NOMO-1 (cell line): ENCODE data around the gene CITED2.

ENCODE experiments used
- DNase-seq, 2 experiments: peaks; one replicate each; lab custom pipeline; 2025; ENCODE audit not compliant: unreplicated experiment in 2 of 2; lab: John Stamatoyannopoulos, UW

Gene CITED2

DNA sequence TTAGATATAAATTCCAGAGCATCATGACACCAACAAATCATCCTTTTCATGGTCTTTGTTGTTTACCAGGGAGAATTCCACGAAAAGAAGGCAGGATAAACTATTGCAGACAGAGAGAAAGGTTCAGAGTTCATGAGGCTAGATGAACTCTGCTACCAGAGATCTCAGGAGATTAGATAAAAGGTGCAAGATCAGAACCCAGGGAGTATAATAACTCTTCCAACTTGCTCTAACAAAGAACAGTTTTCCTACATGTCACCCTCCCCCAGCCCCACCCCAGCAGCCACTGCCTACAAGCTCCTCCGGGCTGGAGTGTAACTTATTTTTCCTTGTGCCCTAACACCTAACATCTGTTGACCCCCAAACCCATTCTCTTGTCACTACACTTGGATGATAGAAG is 13.9 kb upstream of the CITED2 start:
- no peak for DNase-seq

DNA sequence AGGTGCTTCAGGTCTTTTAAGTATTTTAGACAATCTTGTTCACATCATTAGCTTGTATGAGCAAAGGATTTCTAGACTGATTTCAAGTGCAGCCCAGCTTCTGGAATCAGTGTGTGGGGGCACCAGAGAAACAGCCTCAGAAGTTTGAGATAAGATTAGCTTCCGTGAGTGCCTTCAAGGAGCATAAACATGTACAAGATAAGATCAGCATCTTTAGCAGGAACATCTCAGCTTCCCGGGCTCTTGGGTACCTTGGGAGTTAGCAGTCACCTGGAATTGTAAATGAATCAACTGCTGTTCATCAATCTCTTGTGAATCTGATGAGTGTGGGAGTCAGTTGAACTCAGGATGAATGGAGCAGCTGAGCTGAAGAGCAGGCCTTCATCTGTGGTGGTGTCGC is 12.0 kb upstream of the CITED2 start:
- DNase-seq: no peak

DNA sequence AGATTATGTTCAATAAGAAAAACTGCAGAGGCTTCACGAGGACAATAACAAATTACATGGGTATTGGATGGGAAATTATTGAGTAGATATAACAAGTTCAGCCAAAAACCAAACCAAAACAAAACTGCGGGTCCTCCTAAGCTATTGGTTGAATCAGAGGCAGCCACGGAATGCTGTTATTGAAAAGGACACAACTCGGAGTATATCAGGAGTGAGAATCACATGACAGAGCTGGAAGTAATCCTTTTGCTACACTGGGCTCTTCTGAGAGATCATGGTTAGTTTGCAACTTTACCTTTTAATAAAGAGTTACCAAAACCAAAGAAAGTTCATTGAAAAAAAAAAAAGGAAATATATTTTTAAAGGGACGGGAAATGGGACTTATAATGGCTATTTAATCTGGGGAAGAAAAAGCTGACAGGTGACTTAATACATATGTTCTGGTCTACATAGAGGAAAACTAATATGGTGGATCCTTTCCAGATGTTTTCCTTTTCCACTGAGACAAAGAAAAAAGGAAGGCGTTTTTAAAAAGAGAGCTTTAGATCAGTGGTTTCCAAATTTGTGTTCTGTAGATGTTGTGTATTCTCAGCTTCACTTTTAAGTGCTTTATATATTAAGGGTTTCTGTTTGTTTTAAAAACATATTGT is 6.9 kb upstream of the CITED2 start:
- DNase-seq: no peak

DNA sequence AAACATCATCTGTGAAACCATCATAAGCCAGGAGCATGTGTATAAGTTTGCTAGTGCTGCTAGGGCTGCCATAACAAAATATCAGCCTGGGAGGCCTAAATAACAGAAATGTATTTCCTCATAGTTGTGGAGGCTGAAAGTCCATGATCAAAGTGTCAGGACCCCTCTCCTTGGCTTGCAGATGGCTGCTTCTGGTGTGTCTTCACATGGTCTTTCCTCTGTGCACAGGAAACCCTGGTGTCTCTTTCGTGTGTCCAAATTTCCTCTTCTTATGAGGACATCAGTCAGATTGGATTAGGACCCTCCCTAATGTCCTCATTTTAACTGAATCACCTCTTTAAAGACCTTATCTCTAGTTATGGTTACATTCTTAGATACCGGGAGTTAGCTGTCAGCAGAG is 6.2 kb upstream of the CITED2 start:
- DNase-seq: peak in 1 of 2 experiments; percentile 7

DNA sequence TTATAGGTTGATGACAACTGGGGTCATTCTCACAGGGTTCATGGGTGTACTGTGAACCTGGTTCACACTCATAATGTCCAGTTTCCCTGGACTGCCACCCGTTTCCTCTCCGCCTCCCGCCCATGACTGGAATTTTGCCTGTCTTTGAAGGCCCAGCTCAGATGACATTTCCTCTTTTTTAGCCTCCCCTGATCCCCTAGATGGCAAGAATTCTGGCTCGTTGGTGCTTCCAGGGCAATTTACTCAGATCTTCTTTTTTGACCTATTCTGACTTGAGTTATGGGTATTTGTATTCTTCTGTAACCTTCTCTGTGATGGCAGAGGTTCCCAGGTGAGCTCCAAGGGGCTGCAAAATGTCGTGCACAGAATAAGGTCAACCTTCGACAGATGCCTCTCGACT is 5.7 kb upstream of the CITED2 start:
- no peak for DNase-seq

DNA sequence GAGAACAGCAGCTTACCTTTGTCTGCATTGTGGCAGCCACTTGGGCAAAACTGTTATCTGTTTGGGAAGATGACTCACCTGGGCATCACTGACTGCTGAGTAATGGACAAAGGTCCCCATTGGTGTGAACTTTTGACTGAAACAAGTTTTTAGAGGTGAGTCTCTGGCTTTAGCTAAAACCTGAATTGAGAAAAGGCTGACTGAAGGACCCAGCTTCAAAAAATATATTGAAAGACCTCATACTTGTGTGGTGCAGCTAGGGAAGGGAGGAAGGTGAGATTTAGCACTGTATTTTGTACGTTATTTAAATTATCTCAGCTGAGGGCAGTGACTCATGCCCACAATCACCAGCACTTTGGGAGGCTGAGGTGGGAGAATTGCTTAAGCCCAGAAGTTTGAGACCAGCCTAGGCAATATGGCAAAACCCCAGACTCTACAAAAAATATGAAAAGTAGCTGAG is 4.5 kb upstream of the CITED2 start:
- DNase-seq: peak; percentile 58 to 64

DNA sequence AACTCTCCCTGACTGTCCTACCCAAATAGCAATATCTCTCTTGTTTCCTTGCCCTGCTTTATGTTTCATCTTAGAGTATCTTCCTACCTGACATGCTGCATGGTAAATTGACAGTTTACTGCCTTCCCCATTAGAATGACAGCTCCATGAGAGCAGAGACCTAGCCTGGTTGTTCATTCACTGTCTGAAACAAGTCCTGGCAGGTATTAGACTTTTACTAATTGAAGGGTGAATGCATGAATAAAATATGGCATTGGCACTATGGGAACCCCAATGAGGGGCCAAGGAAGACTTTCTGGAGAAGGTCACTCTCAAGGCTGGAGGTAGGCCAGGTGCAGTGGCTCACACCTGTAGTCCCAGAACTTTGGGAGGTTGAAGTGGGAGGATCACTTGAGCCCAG is 3.8 kb upstream of the CITED2 start:
- no peak for DNase-seq

DNA sequence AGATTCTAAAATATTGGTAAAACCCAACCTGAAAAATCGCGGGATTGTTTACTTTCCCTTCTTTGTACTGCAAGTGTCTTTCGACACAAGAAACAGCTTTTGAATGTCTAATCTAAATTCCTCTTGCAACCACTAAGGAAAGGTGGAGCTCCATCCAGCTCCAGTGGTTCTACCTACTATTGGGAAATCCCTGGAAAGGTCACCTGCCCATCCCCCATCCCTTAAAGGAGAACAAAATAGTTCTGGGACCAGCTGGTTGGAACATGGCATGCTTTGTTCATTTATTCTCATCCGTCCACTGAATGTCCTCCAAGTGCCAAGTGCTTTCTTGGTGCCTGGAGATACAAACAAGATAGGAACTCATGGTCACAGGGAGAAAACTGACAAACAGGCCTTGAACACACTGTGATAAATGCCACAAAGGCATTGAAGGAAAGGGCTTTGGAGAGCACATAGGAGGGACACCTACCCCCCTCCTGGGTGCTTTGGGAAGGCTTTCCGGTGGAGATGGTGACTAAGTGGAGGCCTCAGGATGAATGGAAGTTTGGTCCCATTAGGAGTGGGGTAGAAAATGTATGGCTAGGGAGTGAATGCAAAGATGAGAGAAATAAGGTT is 2.3 kb upstream of the CITED2 start:
- DNase-seq: no peak

DNA sequence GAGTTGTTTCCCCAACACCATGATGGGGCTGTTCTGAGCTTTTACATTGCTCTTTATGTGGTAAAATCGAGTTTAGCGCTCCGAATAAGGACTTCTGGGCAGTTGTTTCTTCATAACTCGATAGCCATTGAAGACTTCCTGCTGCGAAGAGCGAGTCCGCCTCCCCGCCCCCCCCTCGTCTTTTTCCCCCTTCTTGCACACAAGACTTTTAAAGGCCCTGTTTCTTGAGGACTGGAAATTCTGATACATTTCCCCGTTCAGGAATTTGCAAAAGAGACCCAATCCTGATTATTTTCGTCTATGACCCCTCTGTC is 1.5 kb upstream of the CITED2 start:
- peak in 1 of 2 experiments; percentile 51 for DNase-seq

DNA sequence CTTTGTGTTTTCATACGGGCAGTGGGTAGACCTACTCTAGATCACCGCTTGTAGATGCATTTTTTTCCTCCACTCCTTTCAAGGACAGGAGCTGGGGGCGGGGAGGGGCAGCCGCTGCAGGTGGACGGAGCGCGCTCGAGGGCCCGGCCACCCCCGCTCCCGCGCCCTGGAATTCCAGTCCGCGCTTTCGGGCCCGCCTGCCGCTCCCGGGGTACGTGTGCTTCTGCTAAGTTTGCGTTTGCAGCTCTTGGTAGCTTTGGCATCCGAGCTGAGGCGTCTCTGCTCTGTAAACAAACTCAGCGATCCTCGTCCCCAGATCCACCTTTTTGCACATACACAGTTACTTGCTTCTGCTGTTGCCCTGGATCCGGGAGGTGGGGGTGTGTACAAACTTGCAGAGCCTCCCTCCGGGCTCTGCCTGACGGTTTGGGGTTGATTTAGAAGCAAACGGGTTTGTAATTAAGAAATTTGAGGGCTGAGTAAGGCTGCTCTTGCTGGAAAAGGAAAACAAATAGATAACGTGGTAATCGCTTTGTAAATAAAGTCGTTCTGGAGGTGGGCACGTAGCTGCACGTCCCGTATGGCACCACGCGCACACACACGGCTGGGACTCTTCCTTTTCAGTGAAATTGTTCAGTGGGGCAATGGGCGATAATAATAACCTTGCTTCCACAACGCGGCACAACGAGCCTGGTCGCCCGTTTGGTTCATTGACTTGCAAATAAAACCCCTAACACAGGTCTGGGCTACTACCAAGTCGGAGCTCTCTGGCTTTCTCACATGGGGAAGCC is 973 bp upstream of the CITED2 start:
- peak; percentile 98 for DNase-seq

DNA sequence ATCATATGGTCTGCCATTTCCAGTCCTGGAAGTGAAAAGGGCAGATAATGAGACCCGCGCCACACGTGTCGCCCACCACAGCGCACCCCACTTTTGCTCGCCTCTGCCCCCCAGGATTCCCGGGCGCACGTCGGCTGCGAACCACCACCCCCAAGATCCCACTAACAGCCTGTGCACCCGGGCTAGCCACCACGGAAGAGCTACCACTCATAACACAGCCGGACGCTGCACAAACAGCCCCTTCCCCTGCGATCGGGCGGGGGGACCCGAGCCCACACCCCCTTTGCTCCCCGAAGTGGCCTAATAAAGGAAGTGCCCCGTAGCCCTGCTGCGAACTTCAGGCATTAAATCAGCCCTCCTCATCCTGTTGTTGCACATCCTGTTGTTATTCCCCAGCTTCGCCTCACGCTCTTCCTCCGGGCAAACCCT is 506 bp downstream of the CITED2 start:
- DNase-seq: peak in 1 of 2 experiments; percentile 52

DNA sequence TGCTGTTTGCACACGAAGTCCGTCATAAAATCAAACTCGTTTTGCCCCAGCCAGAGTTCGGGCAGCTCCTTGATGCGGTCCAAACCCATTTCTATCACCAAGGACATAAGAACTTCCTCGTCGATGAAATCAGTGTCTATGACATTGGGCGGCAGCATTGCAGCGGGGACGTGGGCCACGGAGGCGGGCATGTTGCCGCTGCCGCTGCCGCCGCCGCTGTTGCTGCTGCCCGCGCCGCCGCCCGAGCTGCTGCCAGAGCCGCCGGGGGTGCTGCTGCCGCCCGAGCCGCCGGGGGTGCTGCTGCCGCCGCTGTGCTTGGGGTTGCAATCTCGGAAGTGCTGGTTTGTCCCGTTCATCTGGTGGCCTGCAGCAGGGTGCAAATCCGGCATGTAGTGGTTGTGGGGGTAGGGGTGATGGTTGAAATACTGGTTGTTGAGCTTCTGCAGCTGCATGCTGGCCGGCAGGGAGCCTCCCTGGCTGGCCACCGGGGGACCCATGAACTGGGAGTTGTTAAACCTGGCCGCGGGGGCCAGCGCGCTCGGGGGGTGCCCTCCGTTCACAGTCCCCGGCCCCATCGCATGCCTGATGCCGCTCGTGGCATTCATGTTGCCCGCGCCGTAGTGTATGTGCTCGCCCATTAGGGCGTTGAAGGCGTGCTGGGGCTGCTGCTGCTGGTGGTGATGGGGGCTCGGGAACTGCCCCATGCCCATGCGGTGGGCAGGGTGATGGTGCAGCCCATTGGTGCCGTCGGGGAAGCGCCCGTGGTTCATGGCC is 1.1 kb downstream of the CITED2 start:
- DNase-seq: peak; percentile 58 to 75

DNA sequence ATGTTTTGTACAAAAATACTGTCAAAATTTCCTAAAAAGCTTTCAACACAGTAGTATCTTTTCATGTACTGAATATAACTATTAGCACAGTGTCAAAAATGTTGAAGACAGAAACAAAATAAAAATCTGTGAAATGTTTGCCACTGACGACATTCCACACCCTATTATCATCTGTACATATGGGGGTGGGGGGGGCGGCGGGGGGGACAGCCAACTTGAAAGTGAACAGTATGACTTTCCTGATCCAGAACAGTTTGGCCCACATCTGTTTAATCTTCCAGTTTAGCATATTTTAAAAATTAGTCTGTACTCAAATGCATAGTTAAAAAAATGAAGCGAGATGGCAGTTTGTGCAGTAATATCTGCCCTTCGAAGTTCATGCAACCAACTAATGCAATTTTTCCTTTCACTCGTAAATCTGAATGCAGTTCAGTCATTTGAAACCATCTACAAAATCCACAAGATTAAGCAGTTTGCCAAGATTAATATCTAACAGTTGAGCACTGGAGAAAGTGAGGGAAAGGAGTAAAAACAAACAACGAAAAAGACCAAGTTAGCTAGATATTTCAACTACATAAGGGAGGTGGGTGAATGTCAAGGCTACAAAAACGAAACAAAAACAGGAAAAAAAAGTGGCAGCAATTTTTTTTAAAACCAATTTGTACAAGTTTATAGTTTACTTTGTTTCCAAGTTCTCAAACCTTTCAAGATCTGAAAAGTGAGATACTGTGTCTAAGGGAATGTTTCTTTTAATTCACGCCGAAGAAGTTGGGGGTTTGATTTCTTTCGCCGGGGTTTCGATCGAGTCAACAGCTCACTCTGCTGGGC is 1.9 kb downstream of the CITED2 start:
- DNase-seq: peak in 1 of 2 experiments; percentile 41

DNA sequence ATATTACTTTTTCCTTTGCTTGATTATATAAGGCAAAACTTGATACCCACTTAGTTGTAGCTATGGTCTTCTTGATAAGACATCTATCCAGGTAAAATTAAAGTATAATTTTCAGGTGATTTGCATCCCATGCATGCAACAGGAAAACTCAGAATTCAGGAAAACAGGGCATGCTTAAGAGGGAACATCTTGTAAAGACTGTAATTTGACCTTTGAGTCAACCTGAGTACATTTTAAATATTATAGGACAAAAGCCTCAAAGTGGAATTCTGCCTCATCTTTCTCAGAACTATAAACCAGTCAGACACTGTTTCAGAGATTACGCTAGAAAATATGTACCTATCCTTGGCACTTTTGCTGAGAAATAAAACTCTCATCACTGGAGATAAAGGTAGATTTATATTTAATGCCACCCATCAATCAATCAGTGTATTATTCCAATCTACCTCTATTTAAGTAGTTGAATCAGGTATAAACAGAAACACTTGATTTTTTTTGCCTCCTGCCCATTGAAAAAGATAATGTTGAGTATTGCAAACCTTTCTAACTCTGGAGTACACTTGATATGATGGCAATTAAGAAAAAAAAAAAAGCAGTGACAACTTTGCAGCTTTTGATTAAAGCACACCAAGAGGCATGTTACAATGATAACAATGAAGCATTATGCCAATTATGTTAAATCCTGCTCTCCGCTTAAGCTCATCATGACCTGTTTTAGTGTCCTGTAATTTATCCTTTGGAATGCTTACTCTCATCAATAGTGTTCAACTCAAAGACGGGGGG is 2.8 kb downstream of the CITED2 start:
- DNase-seq: peak in 1 of 2 experiments; percentile 14

DNA sequence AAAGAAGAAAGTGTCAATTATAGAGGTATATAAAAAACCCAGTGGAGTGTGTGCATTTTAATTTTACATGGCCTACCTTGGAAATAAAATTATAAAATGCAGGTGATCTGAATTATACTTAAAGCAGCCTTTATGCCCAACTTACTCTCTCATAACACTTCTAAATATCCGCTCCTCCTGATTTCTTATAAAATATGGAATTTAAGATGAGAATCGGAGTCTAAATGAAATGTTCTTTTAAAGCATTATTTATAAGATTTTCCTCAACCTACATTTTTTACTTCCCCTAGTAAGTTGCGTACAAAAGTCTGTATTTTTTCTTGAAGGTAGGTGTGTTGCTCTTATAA is 3.5 kb downstream of the CITED2 start:
- DNase-seq: no peak

DNA sequence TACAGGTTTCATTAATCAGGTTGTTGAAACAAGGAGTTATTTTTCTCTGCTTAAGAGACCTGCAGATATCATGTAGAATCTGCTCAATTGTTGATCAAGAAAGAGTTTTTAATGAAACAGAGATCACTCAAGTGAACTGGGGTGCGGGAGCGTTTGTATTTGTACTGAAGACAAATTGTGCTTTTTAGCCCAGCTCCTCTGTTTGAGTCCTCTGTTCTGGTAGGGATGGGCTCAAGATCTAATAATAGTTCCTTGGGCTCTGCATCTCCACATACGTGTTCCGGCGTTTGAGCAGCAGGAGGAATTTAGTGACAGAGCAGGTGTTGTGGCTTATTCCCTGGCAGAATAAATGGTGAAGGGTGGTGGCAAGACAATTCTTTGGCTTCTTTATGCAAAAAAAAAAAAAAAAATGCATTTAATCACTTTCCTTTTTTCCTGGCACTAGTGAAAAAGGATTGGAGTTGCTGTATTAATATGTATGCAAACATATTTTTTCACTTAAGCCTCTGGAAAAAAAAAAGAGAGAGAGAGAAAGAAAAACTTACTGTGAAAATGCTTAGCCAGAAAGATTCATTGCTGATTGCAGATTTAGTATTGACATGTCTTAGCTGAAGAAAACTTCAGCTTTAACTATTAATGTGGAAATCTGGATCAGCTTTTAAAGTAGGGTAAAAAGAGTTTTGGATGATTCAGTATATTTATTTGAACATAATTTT is 4.0 kb downstream of the CITED2 start:
- DNase-seq: peak; percentile 30 to 63

DNA sequence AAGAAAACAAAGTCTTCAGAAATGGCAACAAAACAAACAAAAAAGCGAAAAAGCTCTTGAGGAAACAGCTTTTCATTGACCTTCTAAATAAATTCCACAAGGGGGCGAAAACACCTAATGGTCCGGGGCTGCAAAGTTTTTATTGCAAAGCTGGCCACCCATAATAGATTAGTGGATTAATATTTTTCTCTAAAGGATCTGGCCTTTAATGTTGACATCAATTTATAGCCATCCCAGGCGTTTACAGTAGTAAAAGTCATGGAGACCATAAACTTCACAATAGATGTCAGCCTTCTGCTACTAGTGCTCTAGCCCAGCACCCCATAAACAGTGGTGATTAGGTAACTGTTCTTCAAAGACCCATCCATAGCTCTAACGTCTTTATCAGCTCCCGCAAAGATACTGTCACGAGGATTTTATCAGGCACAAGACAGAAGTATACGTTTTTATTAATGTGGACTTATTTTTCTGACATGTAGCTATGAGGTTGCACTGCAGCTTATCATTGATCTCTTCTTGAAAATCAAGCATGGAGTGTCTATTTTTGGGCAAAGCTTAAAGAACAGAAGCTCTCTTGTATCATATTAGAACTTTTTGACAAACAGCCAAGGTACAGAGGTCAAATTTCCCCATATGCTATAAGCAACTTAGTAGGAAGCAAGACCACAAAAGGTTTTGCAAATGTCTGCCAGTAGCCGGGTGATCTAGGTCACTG is 4.7 kb downstream of the CITED2 start:
- peak; percentile 63 to 84 for DNase-seq

DNA sequence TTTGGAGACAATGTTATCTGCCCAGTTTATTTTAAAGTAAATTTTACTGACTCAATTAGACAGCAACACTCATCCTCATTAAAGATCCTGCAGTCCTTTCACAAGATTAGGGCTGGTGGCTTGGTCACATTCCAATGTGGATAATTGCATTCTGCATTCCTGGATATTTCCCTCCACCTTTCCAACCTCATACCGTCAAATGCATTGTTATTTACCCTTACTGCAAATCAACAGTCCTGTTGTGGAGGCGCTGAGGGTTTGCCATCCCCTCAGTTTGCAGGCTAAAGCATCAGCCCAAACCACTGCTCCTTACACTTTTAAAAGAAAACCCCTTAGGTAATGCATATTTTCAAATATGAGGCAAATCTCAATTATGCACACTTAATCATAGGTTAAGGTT is 5.4 kb downstream of the CITED2 start:
- DNase-seq: no peak
